ENCODE data around the gene NPTX1. TPM values are rescaled to one million over a fixed set of nuclear protein-coding genes. Genes with fewer than 3 reads are reported as not detected.

Gene NPTX1
- total RNA-seq, 3 donors from 2014 or later (not counting 1 experiment from before 2014, with no cell fraction given): 1.0 to 2.2 (median 2.2) TPM

GRCh38 chr17:80504686-80505413 lies 28.4 kb upstream of the NPTX1 start:
- no peak for TF ChIP-seq CTCF (IDR thresholded peaks at IDR 0.05)
- Histone ChIP-seq H3K4me1 (ENCODE audit: control insufficient read depth, insufficient read depth, low read length) (no peaks in the 10 kb centered on the region), H3K4me3 (ENCODE audit: low read length) (no peak overlapping the region), H3K36me3 (ENCODE audit: control insufficient read depth, insufficient read depth, low read length) (no peaks in the 10 kb centered on the region), H3K27me3 (ENCODE audit: control insufficient read depth, insufficient read depth, low read length) (peaks cover 3% of the 10 kb centered on the region), H3K27ac (ENCODE audit: low read length) (no peak overlapping the region), H3K9me3 (ENCODE audit: control insufficient read depth, insufficient read depth, low read length) (no peaks in the 10 kb centered on the region)
- Mint-ChIP-seq H3K4me3 (no peak overlapping the region), H3K27me3 (ENCODE audit: low read depth in 2 of 2) (peaks cover 0 to 11% of the 10 kb centered on the region in 2 donors), H3K36me3 (no peaks in the 10 kb centered on the region), H3K9me3 (no peaks in the 10 kb centered on the region), H3K27ac (no peak overlapping the region), H3K4me1 (no peaks in the 10 kb centered on the region)
- ATAC-seq (no peak), DNase-seq (peak in 1 of 2 donors; percentile 11)
- 47% methylated on average over 8 of the region's 8 CpGs for WGBS (ENCODE audit: insufficient coverage)
- intact Hi-C loops (cut with micrococcal nuclease): loop anchor here (1.0 kb wide), 1 partner anchor 78 kb away; no protein-coding TSS in a partner anchor

DNA sequence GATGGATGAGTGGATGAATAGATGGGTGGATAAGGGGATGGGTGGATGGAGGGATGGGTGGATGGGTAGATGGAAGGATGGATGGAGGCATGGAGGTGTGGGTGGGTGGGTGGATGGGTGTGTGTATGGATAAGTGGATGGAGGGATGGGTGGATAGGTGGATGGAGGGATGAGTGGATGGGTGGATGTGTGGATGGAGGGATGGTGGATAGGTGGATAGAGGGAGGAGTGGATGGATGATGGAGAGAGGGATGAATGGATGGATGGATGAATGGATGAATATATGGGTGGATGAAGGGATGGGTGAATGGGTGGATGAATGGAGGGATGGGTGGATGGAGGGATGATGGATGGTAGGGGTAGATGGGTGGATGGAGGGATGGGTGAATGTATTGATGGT lies 27.5 kb upstream of the NPTX1 start:
- TF ChIP-seq CTCF (IDR thresholded peaks at IDR 0.05): no peak
- no peak overlapping the region for H3K4me3 ChIP-seq (ENCODE audit: low read length)
- intact Hi-C loops (cut with micrococcal nuclease): no loop called here
- Mint-ChIP-seq H3K9me3 (no peaks in the 10 kb centered on the region), H3K4me3 (no peak overlapping the region), H3K27ac (no peak overlapping the region), H3K27me3 (ENCODE audit: low read depth in 2 of 2) (peaks cover 6 to 15% of the 10 kb centered on the region in 2 donors), H3K36me3 (no peaks in the 10 kb centered on the region), H3K4me1 (no peaks in the 10 kb centered on the region)
- H3K27ac ChIP-seq (ENCODE audit: low read length): no peak overlapping the region
- H3K27me3 ChIP-seq (ENCODE audit: control insufficient read depth, insufficient read depth, low read length): peaks cover 3% of the 10 kb centered on the region
- DNase-seq (no peak), ATAC-seq (no peak)
- no peaks in the 10 kb centered on the region for H3K4me1 ChIP-seq (ENCODE audit: control insufficient read depth, insufficient read depth, low read length)
- H3K36me3 ChIP-seq (ENCODE audit: control insufficient read depth, insufficient read depth, low read length): no peaks in the 10 kb centered on the region
- no peaks in the 10 kb centered on the region for H3K9me3 ChIP-seq (ENCODE audit: control insufficient read depth, insufficient read depth, low read length)

- Mint-ChIP-seq H3K27ac (no peak overlapping the region), H3K27me3 (ENCODE audit: low read depth in 2 of 2) (peaks cover 6 to 15% of the 10 kb centered on the region in 2 donors), H3K36me3 (no peaks in the 10 kb centered on the region), H3K9me3 (no peaks in the 10 kb centered on the region), H3K4me1 (peaks cover 0 to under 1% of the 10 kb centered on the region in 2 donors), H3K4me3 (no peak overlapping the region)
- no peak for DNase-seq
- H3K4me1 ChIP-seq (ENCODE audit: control insufficient read depth, insufficient read depth, low read length): no peaks in the 10 kb centered on the region
- H3K27me3 ChIP-seq (ENCODE audit: control insufficient read depth, insufficient read depth, low read length): peaks cover 3% of the 10 kb centered on the region
- H3K4me3 ChIP-seq (ENCODE audit: low read length): no peak overlapping the region
- no peak for TF ChIP-seq CTCF (IDR thresholded peaks at IDR 0.05)
- H3K36me3 ChIP-seq (ENCODE audit: control insufficient read depth, insufficient read depth, low read length): no peaks in the 10 kb centered on the region
- intact Hi-C loops (cut with micrococcal nuclease): no loop called here
- no peaks in the 10 kb centered on the region for H3K9me3 ChIP-seq (ENCODE audit: control insufficient read depth, insufficient read depth, low read length)
- ATAC-seq: no peak
- WGBS (ENCODE audit: insufficient coverage): 85% methylated on average over 2 of the region's 2 CpGs
- no peak overlapping the region for H3K27ac ChIP-seq (ENCODE audit: low read length)
Measured at GRCh38 chr17:80503031-80503430, 26.6 kb upstream of the NPTX1 start.

GRCh38 chr17:80502578-80502877 lies 26.1 kb upstream of the NPTX1 start:
- TF ChIP-seq CTCF (IDR thresholded peaks at IDR 0.05): no peak
- intact Hi-C loops (cut with micrococcal nuclease): no loop called here
- Mint-ChIP-seq H3K27me3 (ENCODE audit: low read depth in 2 of 2) (peaks cover 6 to 15% of the 10 kb centered on the region in 2 donors), H3K4me1 (peaks cover 0 to 6% of the 10 kb centered on the region in 2 donors), H3K4me3 (no peak overlapping the region), H3K36me3 (no peaks in the 10 kb centered on the region), H3K9me3 (no peaks in the 10 kb centered on the region), H3K27ac (no peak overlapping the region)
- H3K36me3 ChIP-seq (ENCODE audit: control insufficient read depth, insufficient read depth, low read length): no peaks in the 10 kb centered on the region
- H3K27ac ChIP-seq (ENCODE audit: low read length): no peak overlapping the region
- no peak overlapping the region for H3K4me3 ChIP-seq (ENCODE audit: low read length)
- ATAC-seq (no peak), DNase-seq (no peak)
- 87% methylated on average over 4 of the region's 5 CpGs for WGBS (ENCODE audit: insufficient coverage)
- no peaks in the 10 kb centered on the region for H3K9me3 ChIP-seq (ENCODE audit: control insufficient read depth, insufficient read depth, low read length)
- peaks cover 3% of the 10 kb centered on the region for H3K27me3 ChIP-seq (ENCODE audit: control insufficient read depth, insufficient read depth, low read length)
- no peaks in the 10 kb centered on the region for H3K4me1 ChIP-seq (ENCODE audit: control insufficient read depth, insufficient read depth, low read length)
